ENCODE measurements around the gene IQCN. TPM values are rescaled to one million over a fixed set of nuclear protein-coding genes. Genes with fewer than 3 reads are reported as not detected.

IQCN gene
- total and polyA plus RNA-seq, 2 of the 4 experiments (the other 2 are of a cell fraction) = 0.18 to 0.67 TPM

- no TSS peak for BruUV-seq (replicated peaks)
- no peak overlapping the region for H3K14ac ChIP-seq (replicated peaks; ENCODE audit: low read depth, low read length)
- H3K4ac ChIP-seq (ENCODE audit: low read depth, low read length) = no peak overlapping the region
- H3K27ac ChIP-seq (ENCODE audit: insufficient read depth, low read length) = no peak overlapping the region
- H3K9ac ChIP-seq (ENCODE audit: low read depth, low read length) = no peak overlapping the region
- H3K23ac ChIP-seq (ENCODE audit: low read depth, low read length) = no peak overlapping the region
- no peak overlapping the region for H3K4me2 ChIP-seq (ENCODE audit: low read depth, low read length)
- no peak overlapping the region for H3K56ac ChIP-seq (ENCODE audit: extremely low read depth, insufficient read depth, low read length)
- H4K5ac ChIP-seq (ENCODE audit: low read depth, low read length) = no peak overlapping the region
- no peaks in the 10 kb centered on the region for H3K27me3 ChIP-seq (ENCODE audit: control insufficient read depth, insufficient read depth, low read length)
- TF ChIP-seq MXI1 (IDR thresholded peaks at IDR 0.05; ENCODE audit: borderline replicate concordance, low read depth, low read length) (no peak), MAZ (IDR thresholded peaks at IDR 0.05; ENCODE audit: borderline replicate concordance, low read depth, low read length) (no peak), CHD1 (IDR thresholded peaks at IDR 0.05; ENCODE audit: low read depth, low read length) (no peak)
- TF ChIP-seq, protein P1, sequence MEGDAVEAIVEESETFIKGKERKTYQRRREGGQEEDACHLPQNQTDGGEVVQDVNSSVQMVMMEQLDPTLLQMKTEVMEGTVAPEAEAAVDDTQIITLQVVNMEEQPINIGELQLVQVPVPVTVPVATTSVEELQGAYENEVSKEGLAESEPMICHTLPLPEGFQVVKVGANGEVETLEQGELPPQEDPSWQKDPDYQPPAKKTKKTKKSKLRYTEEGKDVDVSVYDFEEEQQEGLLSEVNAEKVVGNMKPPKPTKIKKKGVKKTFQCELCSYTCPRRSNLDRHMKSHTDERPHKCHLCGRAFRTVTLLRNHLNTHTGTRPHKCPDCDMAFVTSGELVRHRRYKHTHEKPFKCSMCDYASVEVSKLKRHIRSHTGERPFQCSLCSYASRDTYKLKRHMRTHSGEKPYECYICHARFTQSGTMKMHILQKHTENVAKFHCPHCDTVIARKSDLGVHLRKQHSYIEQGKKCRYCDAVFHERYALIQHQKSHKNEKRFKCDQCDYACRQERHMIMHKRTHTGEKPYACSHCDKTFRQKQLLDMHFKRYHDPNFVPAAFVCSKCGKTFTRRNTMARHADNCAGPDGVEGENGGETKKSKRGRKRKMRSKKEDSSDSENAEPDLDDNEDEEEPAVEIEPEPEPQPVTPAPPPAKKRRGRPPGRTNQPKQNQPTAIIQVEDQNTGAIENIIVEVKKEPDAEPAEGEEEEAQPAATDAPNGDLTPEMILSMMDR (conservative IDR thresholded peaks at IDR 0.05; ENCODE audit: low read depth, low read length) = no peak
- ChIA-PET POLR2A (ENCODE audit: unreplicated experiment) (no interaction called here), CTCF (no interaction called here)
- no peak overlapping the region for H2BK5ac ChIP-seq (ENCODE audit: low read depth, low read length, poor library complexity, severe bottlenecking)
- no peak overlapping the region for H4K91ac ChIP-seq (ENCODE audit: insufficient read depth, low read depth, low read length)
- no peak overlapping the region for H3K18ac ChIP-seq (ENCODE audit: low read depth, low read length)
- no peak for DNase-seq
- no peak for ATAC-seq (ENCODE audit: low read depth)
- H2BK120ac ChIP-seq (ENCODE audit: low read depth, low read length) = no peak overlapping the region
- H3K9me1 ChIP-seq (ENCODE audit: insufficient read depth, low read length) = peaks cover 11% of the 10 kb centered on the region
- H4K20me1 ChIP-seq (ENCODE audit: insufficient read depth, low read length) = 0 out of 2 replicates have a peak, but pooled peaks cover 3% of the 10 kb centered on the region
- peaks cover 12% of the 10 kb centered on the region for H3K36me3 ChIP-seq (ENCODE audit: control insufficient read depth, insufficient read depth, low read length)
- peaks cover 5% of the 10 kb centered on the region; the same call in 1 of the 2 replicates for H3K4me1 ChIP-seq (ENCODE audit: control insufficient read depth, insufficient read depth, low read length)
- H3K9me3 ChIP-seq (ENCODE audit: control insufficient read depth, insufficient read depth, low read length) = no peaks in the 10 kb centered on the region
- H2AK5ac ChIP-seq (ENCODE audit: low read depth, low read length) = no peak overlapping the region
- no peak overlapping the region for H3K4me3 ChIP-seq (ENCODE audit: insufficient read depth, low read depth, low read length)
- H2BK15ac ChIP-seq (ENCODE audit: low read depth, low read length) = no peak overlapping the region
- no peak overlapping the region for H4K8ac ChIP-seq (ENCODE audit: low read depth in 2 of 2, low read length in 2 of 2)
- peak overlapping the region; percentile 18 for H2AFZ ChIP-seq (replicated peaks; ENCODE audit: low read length, poor library complexity)
- peaks cover 45 to 82% of the 10 kb centered on the region in 2 experiments for H3K79me1 ChIP-seq (ENCODE audit: low read depth in 1 of 2, low read length in 2 of 2)
- intact Hi-C loops (cut with micrococcal nuclease) = no loop called here
- no peak overlapping the region for H2AK9ac ChIP-seq (replicated peaks; ENCODE audit: low read depth, low read length, poor library complexity)
- in situ Hi-C loops (cut with MboI; ENCODE audit: low sequenced_read_pairs) = no loop called here
- dilution Hi-C loops (cut with HindIII; ENCODE audit: low sequenced_read_pairs, unreplicated experiment) = no loop called here
- no peak overlapping the region for H2BK20ac ChIP-seq (ENCODE audit: low read depth, low read length)
- WGBS, 2 experiments (ENCODE audit: extremely low coverage in 2 of 2, insufficient read length in 1 of 2) = 94% methylated on average over 11 of the region's 18 CpGs; no CpG with 5 or more reads in 1 of the 2 experiments
Observed at GRCh38 chr19:18317961-18318800, 43.9 kb upstream of the IQCN start.

All from IMR-90 (cell line).